IPS-20b (cell line): ENCODE results near the gene TSC2.

Experiments
- H3K27ac ChIP-seq: one replicate; pipeline ENCODE4 v1.5.1; 2013; ENCODE audit warnings: low read length
- H3K27me3 ChIP-seq: 2 replicates; pipeline ENCODE4 v1.6.1; 2013; ENCODE audit warnings: mild to moderate bottlenecking, low read length, inconsistent platforms; ENCODE audit not compliant: insufficient read depth
- H3K36me3 ChIP-seq: 2 replicates; pipeline ENCODE4 v1.6.1; 2013; ENCODE audit warnings: low read depth, mild to moderate bottlenecking, inconsistent platforms, low read length, moderate library complexity; ENCODE audit not compliant: insufficient read depth
- H3K4me1 ChIP-seq: 2 replicates; pipeline ENCODE4 v1.6.1; 2013; ENCODE audit warnings: mild to moderate bottlenecking, control low read depth, inconsistent platforms, low read length, moderate library complexity; ENCODE audit not compliant: insufficient read depth
- H3K4me3 ChIP-seq: 2 replicates; pipeline ENCODE4 v1.5.1; 2013; ENCODE audit warnings: mild to moderate bottlenecking, low read length, inconsistent platforms
- H3K9ac ChIP-seq: 2 replicates; pipeline ENCODE4 v1.6.1; 2013; ENCODE audit warnings: low read depth, mild to moderate bottlenecking, inconsistent platforms, low read length, moderate library complexity
- H3K9me3 ChIP-seq: 2 replicates; pipeline ENCODE4 v1.6.1; 2013; ENCODE audit warnings: mild to moderate bottlenecking, low read depth, low read length, inconsistent platforms; ENCODE audit not compliant: insufficient read depth

The TSC2 gene

GRCh38 chr16:2034696-2035430 lies 12.9 kb upstream of the TSC2 start:
- no peak overlapping the region for H3K4me3 ChIP-seq
- no peaks in the 10 kb centered on the region for H3K9me3 ChIP-seq
- H3K9ac ChIP-seq = no peak overlapping the region
- H3K36me3 ChIP-seq = no peaks in the 10 kb centered on the region
- H3K27ac ChIP-seq = no peak overlapping the region
- H3K4me1 ChIP-seq = no peaks in the 10 kb centered on the region
- no peaks in the 10 kb centered on the region for H3K27me3 ChIP-seq

- Histone ChIP-seq H3K27ac (no peak overlapping the region), H3K27me3 (no peaks in the 10 kb centered on the region), H3K4me1 (no peaks in the 10 kb centered on the region), H3K9me3 (no peaks in the 10 kb centered on the region), H3K36me3 (no peaks in the 10 kb centered on the region), H3K4me3 (no peak overlapping the region), H3K9ac (no peak overlapping the region)
Observed at GRCh38 chr16:2035431-2036199, 12.2 kb upstream of the TSC2 start.

- no peaks in the 10 kb centered on the region for H3K36me3 ChIP-seq
Observed at GRCh38 chr16:2036200-2036966, 11.4 kb upstream of the TSC2 start.

GRCh38 chr16:2037115-2037514 lies 10.7 kb upstream of the TSC2 start:
- Histone ChIP-seq H3K27ac (no peak overlapping the region), H3K9me3 (no peaks in the 10 kb centered on the region), H3K4me1 (no peaks in the 10 kb centered on the region), H3K4me3 (no peak overlapping the region), H3K9ac (no peak overlapping the region), H3K27me3 (no peaks in the 10 kb centered on the region), H3K36me3 (no peaks in the 10 kb centered on the region)

More at GRCh38 chr16:2036200-2036966, 11.4 kb upstream of the TSC2 start:
- no peak overlapping the region for H3K4me3 ChIP-seq
- no peak overlapping the region for H3K27ac ChIP-seq
- H3K9me3 ChIP-seq = no peaks in the 10 kb centered on the region
- H3K9ac ChIP-seq = no peak overlapping the region
- H3K27me3 ChIP-seq = no peaks in the 10 kb centered on the region
- no peaks in the 10 kb centered on the region for H3K4me1 ChIP-seq

GRCh38 chr16:2037647-2038381 lies 10.0 kb upstream of the TSC2 start:
- Histone ChIP-seq H3K36me3 (no peaks in the 10 kb centered on the region), H3K4me1 (no peaks in the 10 kb centered on the region), H3K9me3 (no peaks in the 10 kb centered on the region), H3K27me3 (no peaks in the 10 kb centered on the region), H3K4me3 (no peak overlapping the region), H3K27ac (no peak overlapping the region), H3K9ac (no peak overlapping the region)

GRCh38 chr16:2038382-2039231 lies 9.2 kb upstream of the TSC2 start:
- H3K27me3 ChIP-seq = no peaks in the 10 kb centered on the region
- peaks cover 4% of the 10 kb centered on the region; the same call in 1 of the 2 replicates for H3K36me3 ChIP-seq
- no peaks in the 10 kb centered on the region for H3K9me3 ChIP-seq
- no peak overlapping the region for H3K27ac ChIP-seq
- no peak overlapping the region for H3K9ac ChIP-seq
- H3K4me3 ChIP-seq = no peak overlapping the region
- H3K4me1 ChIP-seq = no peaks in the 10 kb centered on the region

- Histone ChIP-seq H3K4me1 (no peaks in the 10 kb centered on the region), H3K27ac (no peak overlapping the region)
Observed at GRCh38 chr16:2039274-2040031, 8.3 kb upstream of the TSC2 start.

GRCh38 chr16:2040041-2040786 lies 7.6 kb upstream of the TSC2 start:
- no peak overlapping the region for H3K9ac ChIP-seq
- no peak overlapping the region for H3K27ac ChIP-seq
- no peaks in the 10 kb centered on the region for H3K9me3 ChIP-seq
- H3K27me3 ChIP-seq = no peaks in the 10 kb centered on the region
- no peaks in the 10 kb centered on the region for H3K4me1 ChIP-seq
- peaks cover 7% of the 10 kb centered on the region; the same call in 1 of the 2 replicates for H3K36me3 ChIP-seq
- H3K4me3 ChIP-seq = no peak overlapping the region

More at GRCh38 chr16:2039274-2040031, 8.3 kb upstream of the TSC2 start:
- no peak overlapping the region for H3K9ac ChIP-seq
- H3K4me3 ChIP-seq = no peak overlapping the region
- H3K9me3 ChIP-seq = no peaks in the 10 kb centered on the region
- H3K27me3 ChIP-seq = no peaks in the 10 kb centered on the region
- H3K36me3 ChIP-seq = peaks cover 7% of the 10 kb centered on the region; the same call in 1 of the 2 replicates

GRCh38 chr16:2040787-2041522 lies 6.8 kb upstream of the TSC2 start:
- no peak overlapping the region for H3K9ac ChIP-seq
- H3K27ac ChIP-seq = no peak overlapping the region
- H3K9me3 ChIP-seq = no peaks in the 10 kb centered on the region
- no peak overlapping the region for H3K4me3 ChIP-seq
- H3K4me1 ChIP-seq = no peaks in the 10 kb centered on the region
- no peaks in the 10 kb centered on the region for H3K27me3 ChIP-seq
- peaks cover 7% of the 10 kb centered on the region; the same call in 1 of the 2 replicates for H3K36me3 ChIP-seq
